ENCODE results near the gene WNT11.

Gene WNT11

DNA sequence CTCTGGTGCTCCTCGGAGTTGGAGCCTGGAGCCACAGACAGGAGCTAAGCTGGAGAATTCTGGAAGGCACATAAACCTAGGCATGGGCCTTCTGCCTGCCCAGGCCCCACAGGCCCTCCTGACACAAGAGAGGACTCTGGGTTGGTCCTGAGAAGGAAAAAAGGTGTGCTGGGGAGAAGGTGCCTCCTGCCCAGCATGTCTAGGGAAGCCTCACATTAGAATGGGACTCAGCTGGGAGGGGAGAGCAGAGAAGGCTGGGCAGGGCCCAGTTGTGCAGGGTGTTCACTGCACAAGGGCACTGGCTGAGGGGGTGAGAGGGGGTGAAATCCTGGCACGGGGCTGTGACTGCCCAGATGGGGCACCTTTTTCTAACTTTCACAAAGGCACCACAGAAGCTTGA lies 39.4 kb upstream of the WNT11 start:
- ATAC-seq, result no peak

DNA sequence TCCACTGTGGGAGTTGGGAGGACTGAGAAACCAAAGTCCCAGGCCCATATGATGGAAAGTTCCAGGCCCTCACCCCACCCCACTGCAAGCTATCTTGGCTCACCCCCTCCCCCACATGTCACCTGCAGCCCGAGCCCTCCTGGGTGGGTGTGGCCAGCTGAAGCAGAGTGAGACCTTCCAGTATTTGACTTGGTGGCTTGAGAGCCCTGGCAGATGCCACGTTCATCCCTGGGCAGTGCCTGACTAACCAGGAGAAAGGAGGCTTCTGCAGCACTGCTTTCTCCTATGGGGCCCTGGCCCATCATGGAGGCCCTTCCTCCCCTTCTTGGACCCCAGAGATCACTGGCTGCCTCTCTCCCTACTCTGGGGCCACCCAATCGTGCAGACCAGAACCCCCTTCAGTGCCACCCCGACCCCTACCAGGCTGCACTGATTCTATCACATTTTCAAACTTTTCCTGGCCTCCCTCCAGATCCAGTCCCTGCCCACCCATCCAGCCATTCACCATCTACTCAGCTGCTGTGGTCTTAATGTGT lies 38.1 kb upstream of the WNT11 start:
- no peak for ATAC-seq
- TF ChIP-seq TCF4 (CRISPR knock-in tag; IDR thresholded peaks at IDR 0.05; ENCODE audit: borderline replicate concordance) (no peak), ZC3H10 (CRISPR knock-in tag; IDR thresholded peaks at IDR 0.05) (no peak), PPARA (CRISPR knock-in tag; IDR thresholded peaks at IDR 0.05; ENCODE audit: borderline replicate concordance) (no peak), BACH2 (CRISPR knock-in tag; IDR thresholded peaks at IDR 0.05; ENCODE audit: borderline replicate concordance) (no peak), CSDC2 (CRISPR knock-in tag; IDR thresholded peaks at IDR 0.05) (no peak)
- TF ChIP-seq, protein P1, sequence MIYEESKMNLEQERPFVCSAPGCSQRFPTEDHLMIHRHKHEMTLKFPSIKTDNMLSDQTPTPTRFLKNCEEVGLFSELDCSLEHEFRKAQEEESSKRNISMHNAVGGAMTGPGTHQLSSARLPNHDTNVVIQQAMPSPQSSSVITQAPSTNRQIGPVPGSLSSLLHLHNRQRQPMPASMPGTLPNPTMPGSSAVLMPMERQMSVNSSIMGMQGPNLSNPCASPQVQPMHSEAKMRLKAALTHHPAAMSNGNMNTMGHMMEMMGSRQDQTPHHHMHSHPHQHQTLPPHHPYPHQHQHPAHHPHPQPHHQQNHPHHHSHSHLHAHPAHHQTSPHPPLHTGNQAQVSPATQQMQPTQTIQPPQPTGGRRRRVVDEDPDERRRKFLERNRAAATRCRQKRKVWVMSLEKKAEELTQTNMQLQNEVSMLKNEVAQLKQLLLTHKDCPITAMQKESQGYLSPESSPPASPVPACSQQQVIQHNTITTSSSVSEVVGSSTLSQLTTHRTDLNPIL (CRISPR knock-in tag; IDR thresholded peaks at IDR 0.05; ENCODE audit: low read depth), result no peak

More for the DNA sequence above, 39.4 kb upstream of the WNT11 start:
- TF ChIP-seq ZNF565 (CRISPR knock-in tag; conservative IDR thresholded peaks at IDR 0.05; ENCODE audit: low read depth) (no peak), RARB (CRISPR knock-in tag; IDR thresholded peaks at IDR 0.05) (no peak), ZFP30 (CRISPR knock-in tag; IDR thresholded peaks at IDR 0.05) (no peak), ARNTL (CRISPR knock-in tag; IDR thresholded peaks at IDR 0.05; ENCODE audit: borderline replicate concordance, low read depth) (no peak), ISL1 (CRISPR knock-in tag; IDR thresholded peaks at IDR 0.05) (no peak), CSDC2 (CRISPR knock-in tag; IDR thresholded peaks at IDR 0.05) (no peak), ZNF70 (CRISPR knock-in tag; IDR thresholded peaks at IDR 0.05) (no peak)
- TF ChIP-seq, protein P1 (CRISPR knock-in tag; IDR thresholded peaks at IDR 0.05; ENCODE audit: low read depth), result no peak
- TF ChIP-seq, protein P2, sequence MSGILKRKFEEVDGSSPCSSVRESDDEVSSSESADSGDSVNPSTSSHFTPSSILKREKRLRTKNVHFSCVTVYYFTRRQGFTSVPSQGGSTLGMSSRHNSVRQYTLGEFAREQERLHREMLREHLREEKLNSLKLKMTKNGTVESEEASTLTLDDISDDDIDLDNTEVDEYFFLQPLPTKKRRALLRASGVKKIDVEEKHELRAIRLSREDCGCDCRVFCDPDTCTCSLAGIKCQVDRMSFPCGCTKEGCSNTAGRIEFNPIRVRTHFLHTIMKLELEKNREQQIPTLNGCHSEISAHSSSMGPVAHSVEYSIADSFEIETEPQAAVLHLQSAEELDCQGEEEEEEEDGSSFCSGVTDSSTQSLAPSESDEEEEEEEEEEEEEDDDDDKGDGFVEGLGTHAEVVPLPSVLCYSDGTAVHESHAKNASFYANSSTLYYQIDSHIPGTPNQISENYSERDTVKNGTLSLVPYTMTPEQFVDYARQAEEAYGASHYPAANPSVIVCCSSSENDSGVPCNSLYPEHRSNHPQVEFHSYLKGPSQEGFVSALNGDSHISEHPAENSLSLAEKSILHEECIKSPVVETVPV (CRISPR knock-in tag; IDR thresholded peaks at IDR 0.05), result no peak
- TF ChIP-seq, protein P3, sequence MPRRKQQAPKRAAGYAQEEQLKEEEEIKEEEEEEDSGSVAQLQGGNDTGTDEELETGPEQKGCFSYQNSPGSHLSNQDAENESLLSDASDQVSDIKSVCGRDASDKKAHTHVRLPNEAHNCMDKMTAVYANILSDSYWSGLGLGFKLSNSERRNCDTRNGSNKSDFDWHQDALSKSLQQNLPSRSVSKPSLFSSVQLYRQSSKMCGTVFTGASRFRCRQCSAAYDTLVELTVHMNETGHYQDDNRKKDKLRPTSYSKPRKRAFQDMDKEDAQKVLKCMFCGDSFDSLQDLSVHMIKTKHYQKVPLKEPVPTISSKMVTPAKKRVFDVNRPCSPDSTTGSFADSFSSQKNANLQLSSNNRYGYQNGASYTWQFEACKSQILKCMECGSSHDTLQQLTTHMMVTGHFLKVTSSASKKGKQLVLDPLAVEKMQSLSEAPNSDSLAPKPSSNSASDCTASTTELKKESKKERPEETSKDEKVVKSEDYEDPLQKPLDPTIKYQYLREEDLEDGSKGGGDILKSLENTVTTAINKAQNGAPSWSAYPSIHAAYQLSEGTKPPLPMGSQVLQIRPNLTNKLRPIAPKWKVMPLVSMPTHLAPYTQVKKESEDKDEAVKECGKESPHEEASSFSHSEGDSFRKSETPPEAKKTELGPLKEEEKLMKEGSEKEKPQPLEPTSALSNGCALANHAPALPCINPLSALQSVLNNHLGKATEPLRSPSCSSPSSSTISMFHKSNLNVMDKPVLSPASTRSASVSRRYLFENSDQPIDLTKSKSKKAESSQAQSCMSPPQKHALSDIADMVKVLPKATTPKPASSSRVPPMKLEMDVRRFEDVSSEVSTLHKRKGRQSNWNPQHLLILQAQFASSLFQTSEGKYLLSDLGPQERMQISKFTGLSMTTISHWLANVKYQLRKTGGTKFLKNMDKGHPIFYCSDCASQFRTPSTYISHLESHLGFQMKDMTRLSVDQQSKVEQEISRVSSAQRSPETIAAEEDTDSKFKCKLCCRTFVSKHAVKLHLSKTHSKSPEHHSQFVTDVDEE (CRISPR knock-in tag; IDR thresholded peaks at IDR 0.05), result no peak

DNA sequence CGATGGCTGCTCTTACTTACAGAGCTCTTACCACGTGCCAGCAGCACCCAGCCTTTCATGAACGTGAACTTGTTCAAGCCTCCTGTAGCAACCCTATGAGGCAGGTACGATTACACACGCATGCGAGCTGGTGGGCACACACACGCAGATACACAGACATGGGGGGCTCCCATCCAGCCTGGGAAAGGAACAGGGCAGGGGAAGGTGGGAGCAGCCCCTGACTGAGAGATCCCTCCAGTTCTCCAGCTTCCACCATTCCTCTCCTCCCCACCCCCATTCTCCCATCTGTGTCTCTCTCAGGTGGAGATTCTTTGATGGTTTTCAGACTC lies 37.6 kb upstream of the WNT11 start:
- no peak for TF ChIP-seq GLIS3 (CRISPR knock-in tag; IDR thresholded peaks at IDR 0.05)
- TF ChIP-seq TOX (CRISPR knock-in tag; IDR thresholded peaks at IDR 0.05; ENCODE audit: borderline replicate concordance), result no peak
- no peak for TF ChIP-seq CSDC2 (CRISPR knock-in tag; IDR thresholded peaks at IDR 0.05)
- TF ChIP-seq SNAI2 (CRISPR knock-in tag; IDR thresholded peaks at IDR 0.05), result no peak
- no peak for TF ChIP-seq ISL1 (CRISPR knock-in tag; IDR thresholded peaks at IDR 0.05)
- no peak for TF ChIP-seq ZNF70 (CRISPR knock-in tag; IDR thresholded peaks at IDR 0.05)
- TF ChIP-seq ARNTL (CRISPR knock-in tag; IDR thresholded peaks at IDR 0.05; ENCODE audit: borderline replicate concordance, low read depth), result no peak
- TF ChIP-seq, protein P1 (CRISPR knock-in tag; IDR thresholded peaks at IDR 0.05; ENCODE audit: low read depth), result no peak
- TF ChIP-seq ZNF565 (CRISPR knock-in tag; conservative IDR thresholded peaks at IDR 0.05; ENCODE audit: low read depth), result no peak
- TF ChIP-seq, protein P2 (CRISPR knock-in tag; IDR thresholded peaks at IDR 0.05), result no peak
- TF ChIP-seq TCF4 (CRISPR knock-in tag; IDR thresholded peaks at IDR 0.05; ENCODE audit: borderline replicate concordance), result no peak
- no peak for TF ChIP-seq PPARA (CRISPR knock-in tag; IDR thresholded peaks at IDR 0.05; ENCODE audit: borderline replicate concordance)
- no peak for TF ChIP-seq ZC3H10 (CRISPR knock-in tag; IDR thresholded peaks at IDR 0.05)
- ATAC-seq, result no peak

Measured in SK-N-SH treated with all-trans-retinoic acid at 6 μM for 48 hours (cell line).